Limb (tissue), 2 donors: ENCODE results near the gene SOX5.
A peak's percentile ranks its signal among the peaks of the same experiment; 100 is the strongest.

Experiments
- DNase-seq, 2 donors: peaks; one replicate each; pipeline ENCODE4 v3.0.0-alpha.2; 2016; ENCODE audit errors: extremely low spot score in 2 of 2

The SOX5 gene

GRCh38 chr12:23617749-23618148, 331.7 kb downstream of the SOX5 start:
- DNase-seq, result no peak

- no peak for DNase-seq
These were observed 335.2 kb downstream of the SOX5 start for GRCh38 chr12:23614280-23614679.

GRCh38 chr12:23611320-23611719, 338.1 kb downstream of the SOX5 start:
- DNase-seq, result no peak

- no peak for DNase-seq
These were observed 348.6 kb downstream of the SOX5 start for GRCh38 chr12:23600919-23601318.

DNA sequence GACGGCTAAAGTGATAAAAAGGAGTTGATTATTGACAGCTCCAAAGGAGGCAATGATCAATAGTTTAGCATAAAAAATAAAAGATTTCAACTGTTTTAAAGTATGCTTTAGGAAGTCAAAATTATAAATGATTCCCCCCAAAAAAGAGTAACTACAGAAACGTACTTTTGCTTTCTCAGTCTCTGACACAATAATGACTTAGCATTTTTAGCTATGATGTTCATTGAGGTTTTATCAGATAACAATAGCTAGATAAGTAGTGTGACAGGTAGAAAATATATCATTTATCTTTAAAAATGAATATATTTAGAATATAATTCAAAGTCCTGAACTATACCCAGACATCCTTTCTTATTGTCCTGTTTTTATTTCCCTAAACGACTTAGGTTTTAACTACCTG, 352.9 kb downstream of the SOX5 start:
- no peak for DNase-seq

- DNase-seq, result no peak
These were observed 361.5 kb downstream of the SOX5 start for GRCh38 chr12:23587833-23588559.

DNA sequence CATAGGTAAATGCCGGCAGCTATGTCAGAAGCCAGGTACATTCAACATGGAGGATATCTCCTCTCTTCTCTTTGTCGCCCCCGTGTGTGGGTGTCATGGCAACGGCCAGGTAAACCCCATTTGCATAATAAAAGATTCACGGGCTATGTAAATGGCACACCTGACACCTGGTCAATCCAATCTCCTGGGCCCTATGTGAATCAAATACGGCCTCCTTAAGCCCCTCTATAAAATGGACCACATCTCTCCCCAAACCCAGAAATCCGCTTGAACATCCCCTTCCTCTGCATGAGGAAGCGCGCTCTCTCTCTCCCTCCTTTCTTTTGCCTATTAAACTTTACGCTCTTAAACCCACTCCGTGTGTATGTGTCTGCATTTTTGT, 363.7 kb downstream of the SOX5 start:
- no peak for DNase-seq

DNA sequence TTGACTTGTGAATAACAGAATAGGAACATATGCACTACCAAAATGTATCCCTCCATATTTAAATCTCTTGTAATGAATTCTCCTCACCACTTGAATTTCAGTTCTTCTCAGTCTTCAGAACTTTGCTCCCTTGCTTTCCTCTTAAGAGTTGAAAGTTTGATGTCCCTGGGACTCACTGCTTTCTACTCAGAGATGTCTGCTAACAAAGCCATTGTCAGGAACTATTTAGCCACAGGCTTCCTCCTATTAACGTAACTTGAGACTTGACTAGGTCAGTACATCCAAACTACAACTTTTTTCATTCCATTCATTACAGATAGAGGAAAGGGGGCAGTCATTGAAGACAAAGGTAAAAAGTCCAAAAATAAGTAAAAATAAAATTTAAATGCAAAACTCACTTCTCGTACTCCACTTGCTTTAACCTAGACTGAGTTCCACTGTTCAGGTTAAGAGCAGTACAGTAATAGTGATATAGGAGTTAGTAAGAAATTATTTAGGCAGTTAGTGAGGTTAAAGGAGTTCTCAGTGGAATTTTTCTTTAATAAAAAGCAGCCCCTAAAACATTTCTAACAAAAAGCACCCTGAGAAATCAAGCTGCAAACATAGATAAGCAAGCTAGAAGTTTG, 364.2 kb downstream of the SOX5 start:
- no peak for DNase-seq

- DNase-seq, result no peak
These were observed 367.6 kb downstream of the SOX5 start for GRCh38 chr12:23581913-23582312.

DNA sequence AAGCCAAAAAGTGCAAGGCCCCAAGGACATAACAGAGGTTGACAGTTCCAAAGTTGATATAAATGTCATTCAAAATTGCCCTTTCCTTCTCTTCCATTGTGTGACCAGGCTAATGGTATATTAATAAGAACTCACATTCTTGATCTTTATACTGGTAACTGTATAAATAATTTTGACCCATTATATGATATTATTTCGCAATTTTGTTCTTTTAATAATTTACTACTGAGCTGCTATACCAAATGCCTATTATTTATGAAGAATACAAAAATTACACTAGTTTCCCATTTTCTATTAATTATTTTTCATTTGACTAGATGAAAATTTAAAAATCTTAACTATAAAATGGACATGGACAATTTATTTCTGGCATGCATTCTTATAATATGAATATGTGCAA, 370.2 kb downstream of the SOX5 start:
- no peak for DNase-seq

DNA sequence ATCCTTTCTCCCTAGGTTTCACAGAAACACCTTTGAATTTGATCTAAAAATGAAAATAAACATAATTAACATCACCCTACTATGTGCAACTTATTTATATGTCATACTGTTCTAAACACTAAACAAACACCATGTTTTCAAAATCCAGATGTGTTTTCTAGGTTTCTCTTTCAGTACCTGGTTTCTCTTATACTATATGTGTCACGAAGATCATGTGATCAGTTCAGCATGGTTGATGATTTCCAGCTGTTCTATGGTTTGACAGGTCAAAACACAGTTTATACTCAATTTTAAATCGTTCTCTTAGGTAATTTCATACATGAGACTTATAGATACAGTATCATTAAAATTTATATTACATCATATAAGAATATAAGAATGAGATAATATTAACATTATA, 373.1 kb downstream of the SOX5 start:
- DNase-seq, result no peak

DNA sequence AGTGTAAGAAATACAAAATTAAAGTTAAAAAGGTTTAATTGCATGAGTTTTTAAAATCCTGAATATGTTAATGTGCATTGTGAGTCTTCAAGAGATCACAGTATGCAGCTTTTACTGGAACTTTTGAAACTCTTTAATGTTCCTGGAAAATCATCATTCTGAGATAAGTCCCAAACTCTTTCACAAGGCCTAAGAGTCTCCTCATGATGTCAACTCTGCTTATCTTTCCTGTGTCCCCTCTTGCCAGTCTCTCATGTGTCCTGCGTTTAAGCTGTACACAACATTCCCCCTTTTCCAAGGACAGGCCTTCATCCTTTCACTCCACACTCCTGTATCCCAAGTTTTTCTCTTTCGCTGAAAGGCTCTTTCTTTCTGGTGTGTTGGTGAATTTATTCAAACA, 380.1 kb downstream of the SOX5 start:
- DNase-seq, result no peak

DNA sequence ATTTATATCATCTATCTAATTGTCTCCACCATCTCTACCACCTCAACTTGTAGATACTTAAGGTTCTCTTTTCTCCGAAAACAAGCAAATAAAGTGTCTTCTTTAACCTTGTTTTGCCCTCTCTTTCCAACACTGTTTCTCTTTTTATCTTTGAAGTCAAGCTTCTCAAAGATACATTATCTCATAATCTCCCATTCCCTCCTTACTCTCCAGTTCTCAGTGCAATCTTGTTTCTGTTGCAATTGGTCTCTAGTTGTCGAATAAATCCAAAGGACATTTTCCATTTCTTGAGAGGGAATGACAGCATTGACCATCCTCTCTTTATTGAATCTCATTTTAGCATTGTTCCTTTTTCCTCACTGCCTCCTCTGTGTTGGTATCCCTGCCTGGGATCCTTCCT, 383.3 kb downstream of the SOX5 start:
- no peak for DNase-seq

DNA sequence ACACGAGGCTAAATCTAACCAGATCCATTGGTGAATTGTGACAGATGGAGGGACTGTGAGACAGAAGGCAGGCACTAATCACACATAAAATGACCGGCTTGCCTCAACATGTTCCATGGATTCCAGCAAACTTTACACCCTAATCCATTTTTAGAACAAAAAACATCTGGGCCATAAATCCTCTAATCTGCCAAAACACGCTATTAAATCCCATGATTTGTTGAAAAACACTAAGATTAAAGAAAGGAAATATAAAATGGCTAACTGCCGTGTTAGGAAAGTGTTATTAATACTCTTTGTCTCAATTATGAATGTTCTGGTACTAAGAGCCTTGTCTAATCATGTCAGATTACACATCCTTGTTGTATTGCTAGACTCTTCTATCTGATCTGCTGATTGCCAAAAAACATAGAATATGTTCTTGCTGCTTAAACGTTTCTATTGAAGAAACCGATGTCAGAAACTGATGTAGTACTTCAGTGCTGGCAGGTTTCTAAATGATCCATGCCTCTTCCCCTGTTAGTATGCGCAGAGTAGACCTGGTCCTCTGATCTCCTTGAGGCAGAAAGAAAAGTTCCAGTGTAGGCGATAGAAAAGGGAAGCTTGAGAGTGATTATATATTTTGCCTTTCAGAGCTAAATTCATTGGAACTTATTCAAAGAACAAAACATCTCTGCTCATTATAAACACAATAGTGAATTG, 384.9 kb downstream of the SOX5 start:
- peak in 1 of 2 donors; percentile 8 for DNase-seq

DNA sequence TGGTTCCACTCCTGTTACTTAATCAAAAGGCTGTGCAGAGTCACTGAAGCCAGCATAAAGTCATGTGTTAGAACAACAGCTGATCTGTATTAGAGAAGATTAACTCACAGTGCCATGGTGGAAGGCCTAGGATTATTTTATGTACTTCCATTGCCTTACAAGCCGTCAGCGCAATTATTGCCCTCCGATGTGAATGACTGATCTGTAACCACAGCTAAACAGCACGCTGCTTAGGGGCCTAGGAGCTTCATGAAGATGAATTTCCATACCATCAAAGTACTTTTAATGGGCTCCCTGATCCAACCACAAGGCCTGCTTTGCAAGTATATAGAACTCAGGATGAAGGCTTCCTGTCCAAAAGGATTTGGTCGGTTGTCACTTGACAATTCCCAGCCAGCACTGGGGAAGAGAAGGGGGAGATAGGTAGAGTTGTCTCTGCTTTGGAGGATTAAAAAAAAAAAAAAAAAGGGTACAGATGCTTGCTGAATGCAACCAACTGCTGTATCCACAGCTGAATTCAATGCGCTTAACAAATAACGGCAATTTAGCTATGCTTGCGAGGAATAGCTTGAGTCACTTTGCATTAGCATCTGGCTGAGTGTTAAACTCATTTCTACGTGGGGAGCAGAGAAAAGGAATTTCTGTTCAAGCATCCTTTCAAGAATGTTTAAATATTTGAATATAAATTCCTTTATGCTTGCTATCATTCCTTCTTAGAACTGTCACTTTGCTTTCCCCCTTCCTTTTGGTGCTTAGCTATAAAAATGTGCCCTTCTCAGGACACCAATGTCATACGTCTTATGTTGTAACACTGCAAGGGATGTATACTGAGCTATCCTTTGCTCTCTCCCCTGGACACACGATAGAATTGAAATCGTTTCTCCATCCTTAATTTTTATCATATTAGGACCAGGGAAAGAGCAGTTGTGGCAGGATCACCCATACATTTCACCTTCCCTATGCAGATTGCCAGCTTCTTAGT, 387.8 kb downstream of the SOX5 start:
- DNase-seq, result peak in 1 of 2 donors; percentile 30

GRCh38 chr12:23560611-23561010, 388.9 kb downstream of the SOX5 start:
- DNase-seq, result no peak

DNA sequence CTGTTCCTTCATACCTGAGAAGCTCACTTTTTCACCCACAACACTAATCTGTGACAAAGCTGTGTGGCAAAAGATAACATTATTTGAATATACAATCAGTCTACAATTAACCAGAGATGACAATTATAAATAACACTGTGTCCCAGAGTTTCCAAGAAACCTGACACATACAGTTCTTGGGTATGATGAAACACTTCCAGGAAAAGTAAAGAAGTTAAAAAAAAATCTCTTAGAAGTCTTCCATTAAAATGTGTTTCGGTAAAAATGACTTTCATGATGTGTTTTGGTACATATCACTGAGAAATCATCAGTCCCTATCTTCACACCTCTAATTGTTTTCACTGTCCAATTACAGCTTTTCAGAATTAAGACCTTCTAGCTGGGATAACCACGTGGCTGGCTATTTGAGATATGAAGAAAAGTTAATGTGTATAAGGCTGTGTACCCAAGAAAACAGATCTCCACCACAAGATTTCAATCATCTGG, 390.2 kb downstream of the SOX5 start:
- no peak for DNase-seq

GRCh38 chr12:23556661-23557060, 392.8 kb downstream of the SOX5 start:
- no peak for DNase-seq

DNA sequence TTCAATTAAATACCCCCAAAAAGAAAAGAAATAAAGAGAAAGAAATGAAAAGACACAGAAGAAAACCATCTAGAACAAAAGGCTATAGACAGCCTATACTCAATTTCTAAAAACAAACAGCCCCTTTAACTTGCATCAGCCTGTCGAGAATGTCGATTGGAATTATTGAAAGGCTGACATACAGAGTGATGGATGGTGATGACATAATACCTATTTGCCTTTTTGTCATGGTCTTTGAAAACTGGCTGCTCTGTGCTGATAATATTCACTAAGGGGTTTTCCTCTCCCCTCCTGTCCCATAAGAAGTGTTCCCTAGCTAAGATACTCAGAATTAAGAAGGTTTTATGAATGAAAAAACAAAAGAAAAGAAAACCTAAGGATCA, 393.7 kb downstream of the SOX5 start:
- DNase-seq, result no peak

DNA sequence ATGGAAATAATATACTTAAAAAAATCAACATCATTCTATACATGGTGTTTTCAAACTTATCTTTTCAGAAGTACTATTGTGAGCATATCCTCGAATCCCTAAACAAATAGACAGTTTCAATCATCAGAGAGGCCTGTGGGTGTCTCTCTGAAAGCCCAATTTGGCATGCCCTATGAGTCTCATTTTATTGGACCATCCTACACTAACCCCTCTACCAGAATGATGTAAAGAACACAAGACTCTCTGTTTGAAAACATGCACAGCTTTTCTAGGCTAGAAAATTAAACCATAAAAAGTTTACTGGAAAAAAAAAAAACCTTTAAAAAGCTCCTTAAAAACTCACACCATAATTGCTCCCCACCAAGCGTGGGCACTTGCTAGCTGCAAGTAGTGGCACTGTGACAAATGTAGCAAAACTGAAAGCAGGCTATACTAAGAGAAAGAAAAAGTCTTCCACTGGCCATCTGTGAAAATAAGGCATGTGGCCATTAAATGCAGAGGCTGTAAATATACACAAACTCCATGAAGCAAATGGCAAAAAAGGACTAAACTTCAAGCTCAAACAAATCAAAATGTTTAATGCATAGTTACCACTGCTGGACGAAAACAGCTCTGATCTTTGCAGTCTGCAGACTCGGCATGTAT, 394.2 kb downstream of the SOX5 start:
- no peak for DNase-seq

DNA sequence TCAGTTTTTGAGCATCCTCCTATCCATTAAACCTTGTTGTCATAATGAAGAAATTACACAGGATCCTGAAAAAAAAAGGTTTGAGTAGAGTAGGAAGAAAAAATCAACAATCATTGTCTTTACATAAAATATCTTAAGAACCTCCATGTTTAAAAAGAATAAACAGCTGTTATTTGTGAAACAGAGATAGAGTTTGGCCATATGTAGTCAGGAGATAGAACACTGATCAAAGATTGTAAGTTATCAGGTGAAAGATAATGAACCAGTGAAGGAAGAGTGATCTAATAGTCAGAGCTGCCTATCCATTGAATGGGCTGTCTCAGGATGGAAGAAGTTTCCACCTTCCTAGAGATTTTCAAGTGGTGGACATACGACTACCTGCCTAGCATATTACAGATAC, 397.1 kb downstream of the SOX5 start:
- DNase-seq, result no peak
